Chondrocyte (in vitro differentiated cells): Measurements from ENCODE around the gene GSAP. TPM values are rescaled to one million over a fixed set of nuclear protein-coding genes. Genes with fewer than 3 reads are reported as not detected.
"Not testable (repeated sequence)": the region's sequence is repeated elsewhere in the genome, so short reads cannot be mapped to it uniquely, and the experiment has no call there.

ENCODE experiments used
- DNase-seq: peaks from one replicate; pipeline ENCODE4 v3.0.0; 2021; ENCODE audit warnings: mixed read lengths, low spot score
- H3K27ac Mint-ChIP-seq: one replicate; pipeline ENCODE4 v1.8.0; 2021; ENCODE audit warnings: mild to moderate bottlenecking, moderate library complexity, mixed read lengths; ENCODE audit not compliant: unreplicated experiment
- H3K27me3 Mint-ChIP-seq: 2 replicates; pipeline ENCODE4 v1.8.0; 2021; ENCODE audit warnings: low read depth, mixed read lengths
- H3K36me3 Mint-ChIP-seq: 2 replicates; pipeline ENCODE4 v1.8.0; 2021; ENCODE audit warnings: low read depth, mixed read lengths
- H3K4me1 Mint-ChIP-seq: 2 replicates; pipeline ENCODE4 v1.8.0; 2021; ENCODE audit warnings: low read depth, mild to moderate bottlenecking, mixed read lengths
- H3K4me3 Mint-ChIP-seq: one replicate; pipeline ENCODE4 v1.8.0; 2021; ENCODE audit warnings: mild to moderate bottlenecking, moderate library complexity, mixed read lengths; ENCODE audit not compliant: unreplicated experiment
- H3K9me3 Mint-ChIP-seq: 2 replicates; pipeline ENCODE4 v1.8.0; 2021; ENCODE audit warnings: low read depth, mixed read lengths
- CTCF ChIP-seq: fragments of 200-600 bp; sonication (generic); IDR thresholded peaks from 2 replicates; pipeline ENCODE4 v1.5.0; 2021; ENCODE audit warnings: antibody characterized with exemption, mild to moderate bottlenecking, moderate library complexity
- total RNA-seq: library from RNA; stranded (reverse); gene quantifications from 3 replicates; pipeline ENCODE4 v1.2.1, GENCODE V29; 2021

GSAP gene
- total RNA-seq, 1 donor from 2014 or later = 1.9 TPM

- H3K27ac Mint-ChIP-seq = no peak overlapping the region
- TF ChIP-seq CTCF = no peak
- H3K9me3 Mint-ChIP-seq = no peaks in the 10 kb centered on the region
- H3K4me1 Mint-ChIP-seq = no peaks in the 10 kb centered on the region
- H3K27me3 Mint-ChIP-seq = no peaks in the 10 kb centered on the region
- H3K36me3 Mint-ChIP-seq = no peaks in the 10 kb centered on the region
- DNase-seq = no peak
- no peak overlapping the region for H3K4me3 Mint-ChIP-seq
Observed at GRCh38 chr7:77339726-77340125, 76.4 kb downstream of the GSAP start.

- H3K27ac Mint-ChIP-seq = no peak overlapping the region
- no peaks in the 10 kb centered on the region for H3K4me1 Mint-ChIP-seq
- TF ChIP-seq CTCF = no peak
- no peaks in the 10 kb centered on the region for H3K36me3 Mint-ChIP-seq
- no peaks in the 10 kb centered on the region for H3K27me3 Mint-ChIP-seq
- H3K9me3 Mint-ChIP-seq = no peaks in the 10 kb centered on the region
- no peak for DNase-seq
- no peak overlapping the region for H3K4me3 Mint-ChIP-seq
Observed at GRCh38 chr7:77338883-77339629, 77.1 kb downstream of the GSAP start.

- H3K36me3 Mint-ChIP-seq = no peaks in the 10 kb centered on the region
- no peak for TF ChIP-seq CTCF
- DNase-seq = no peak
- H3K27ac Mint-ChIP-seq = no peak overlapping the region
- H3K27me3 Mint-ChIP-seq = no peaks in the 10 kb centered on the region
- no peaks in the 10 kb centered on the region for H3K4me1 Mint-ChIP-seq
- no peaks in the 10 kb centered on the region for H3K9me3 Mint-ChIP-seq
- no peak overlapping the region for H3K4me3 Mint-ChIP-seq
Observed at GRCh38 chr7:77338260-77338659, 77.9 kb downstream of the GSAP start.

GRCh38 chr7:77337456-77337990, 78.6 kb downstream of the GSAP start:
- Mint-ChIP-seq H3K27me3 (no peaks in the 10 kb centered on the region), H3K36me3 (no peaks in the 10 kb centered on the region), H3K9me3 (no peaks in the 10 kb centered on the region), H3K4me1 (no peaks in the 10 kb centered on the region), H3K4me3 (no peak overlapping the region), H3K27ac (no peak overlapping the region)
- DNase-seq = no peak
- no peak for TF ChIP-seq CTCF

- Mint-ChIP-seq H3K36me3 (no peaks in the 10 kb centered on the region), H3K4me1 (peaks cover 7% of the 10 kb centered on the region), H3K4me3 (no peak overlapping the region), H3K27me3 (no peaks in the 10 kb centered on the region), H3K9me3 (no peaks in the 10 kb centered on the region), H3K27ac (no peak overlapping the region)
- no peak for TF ChIP-seq CTCF
- DNase-seq = no peak
Observed at GRCh38 chr7:77335581-77335980, 80.6 kb downstream of the GSAP start.

- not testable (repeated sequence) for H3K36me3 Mint-ChIP-seq, H3K9me3 Mint-ChIP-seq, H3K4me3 Mint-ChIP-seq, H3K27ac Mint-ChIP-seq, DNase-seq, H3K27me3 Mint-ChIP-seq
- peaks cover 18% of the 10 kb centered on the region for H3K4me1 Mint-ChIP-seq
Observed at GRCh38 chr7:77334039-77334438, 82.1 kb downstream of the GSAP start.
